ENCODE data around the gene TBC1D32. TPM values are rescaled to one million over a fixed set of nuclear protein-coding genes. Genes with fewer than 3 reads are reported as not detected.
"Not testable (repeated sequence)": the region's sequence is repeated elsewhere in the genome, so short reads cannot be mapped to it uniquely, and the experiment has no call there.

TBC1D32 gene
- total RNA-seq, 4 donors from 2014 or later = 14.9 to 27.1 (median 22.4) TPM

DNA sequence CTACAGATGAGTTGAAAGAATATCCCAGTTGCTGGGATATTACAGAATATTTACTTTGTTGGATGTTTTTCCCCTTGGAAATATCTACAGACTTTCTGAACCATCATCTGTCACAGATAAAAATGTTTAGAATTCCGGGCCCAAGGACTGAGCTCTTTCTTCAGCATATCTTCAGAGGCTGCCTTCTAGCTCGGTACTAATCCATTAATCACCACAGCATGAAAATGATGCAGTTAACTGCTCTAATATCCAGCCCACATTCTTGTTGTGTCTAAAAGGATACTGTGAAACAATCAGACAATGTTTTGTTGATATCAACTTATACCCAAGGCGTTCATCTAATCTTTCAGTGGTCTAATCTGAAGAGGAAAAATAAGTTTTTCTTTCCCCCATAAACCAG lies 247.4 kb downstream of the TBC1D32 start:
- Histone ChIP-seq H3K4me3 (replicated peaks in 1 of 3) (no peak overlapping the region), H3K4me1 (no peaks in the 10 kb centered on the region), H3K27me3 (no peaks in the 10 kb centered on the region), H3K9me3 (no peaks in the 10 kb centered on the region), H3K27ac (no peak overlapping the region), H3K36me3 (no peaks in the 10 kb centered on the region)
- DNase-seq = no peak
- WGBS, 2 donors = 87 to 89% methylated on average over 3 of the region's 3 CpGs
- TF ChIP-seq POLR2A (IDR thresholded peaks at IDR 0.05) = no peak
- TF ChIP-seq, protein P1, sequence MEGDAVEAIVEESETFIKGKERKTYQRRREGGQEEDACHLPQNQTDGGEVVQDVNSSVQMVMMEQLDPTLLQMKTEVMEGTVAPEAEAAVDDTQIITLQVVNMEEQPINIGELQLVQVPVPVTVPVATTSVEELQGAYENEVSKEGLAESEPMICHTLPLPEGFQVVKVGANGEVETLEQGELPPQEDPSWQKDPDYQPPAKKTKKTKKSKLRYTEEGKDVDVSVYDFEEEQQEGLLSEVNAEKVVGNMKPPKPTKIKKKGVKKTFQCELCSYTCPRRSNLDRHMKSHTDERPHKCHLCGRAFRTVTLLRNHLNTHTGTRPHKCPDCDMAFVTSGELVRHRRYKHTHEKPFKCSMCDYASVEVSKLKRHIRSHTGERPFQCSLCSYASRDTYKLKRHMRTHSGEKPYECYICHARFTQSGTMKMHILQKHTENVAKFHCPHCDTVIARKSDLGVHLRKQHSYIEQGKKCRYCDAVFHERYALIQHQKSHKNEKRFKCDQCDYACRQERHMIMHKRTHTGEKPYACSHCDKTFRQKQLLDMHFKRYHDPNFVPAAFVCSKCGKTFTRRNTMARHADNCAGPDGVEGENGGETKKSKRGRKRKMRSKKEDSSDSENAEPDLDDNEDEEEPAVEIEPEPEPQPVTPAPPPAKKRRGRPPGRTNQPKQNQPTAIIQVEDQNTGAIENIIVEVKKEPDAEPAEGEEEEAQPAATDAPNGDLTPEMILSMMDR (IDR thresholded peaks at IDR 0.05) = no peak
- intact Hi-C loops (cut with DNase I) = no loop called here

DNA sequence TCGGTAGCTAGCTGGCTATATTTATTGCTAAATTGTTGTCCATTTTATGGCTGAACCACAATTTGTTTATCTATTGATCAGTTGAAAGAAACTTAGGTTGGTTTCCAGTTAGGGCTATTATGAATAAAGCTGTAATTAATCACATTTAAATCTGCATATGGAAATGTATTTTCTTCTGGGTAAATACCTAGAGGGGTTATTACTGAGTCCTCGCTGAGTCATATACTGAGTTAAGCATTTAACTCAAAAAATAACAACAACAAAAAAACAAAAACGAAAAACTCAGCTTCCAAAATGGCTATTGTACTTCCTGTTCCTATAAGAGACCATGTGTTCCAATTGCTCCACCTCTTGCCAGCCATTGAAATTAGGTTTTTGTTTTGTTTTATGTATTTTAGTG lies 258.2 kb downstream of the TBC1D32 start:
- WGBS, 2 donors = 93 to 96% methylated on average over 3 of the region's 3 CpGs
- TF ChIP-seq, protein P1 (IDR thresholded peaks at IDR 0.05) = no peak
- TF ChIP-seq POLR2A (IDR thresholded peaks at IDR 0.05) = no peak
- DNase-seq = no peak
- Histone ChIP-seq H3K27ac (no peak overlapping the region), H3K9me3 (no peaks in the 10 kb centered on the region), H3K36me3 (no peaks in the 10 kb centered on the region), H3K4me1 (no peaks in the 10 kb centered on the region), H3K4me3 (replicated peaks in 1 of 3) (no peak overlapping the region), H3K27me3 (no peaks in the 10 kb centered on the region)
- intact Hi-C loops (cut with DNase I) = no loop called here

DNA sequence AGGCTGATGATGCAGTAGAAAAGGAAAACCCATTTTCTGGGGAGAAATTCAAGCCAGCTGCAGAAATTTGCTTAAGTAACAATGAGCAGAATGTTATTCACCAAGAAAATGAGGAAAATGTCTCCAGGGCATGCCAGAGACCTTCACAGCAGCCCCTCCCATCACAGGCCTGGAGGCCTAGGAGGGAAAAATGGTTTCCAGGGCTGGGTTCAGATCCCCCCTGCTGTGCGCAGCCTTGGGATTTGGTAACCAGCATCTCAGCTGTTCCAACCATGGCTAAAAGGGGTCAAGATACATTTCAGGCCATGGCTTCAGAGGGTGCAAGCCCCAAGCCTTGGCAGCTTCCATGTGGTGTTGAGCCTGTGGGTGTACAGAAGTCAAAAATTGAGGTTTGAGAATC lies 265.5 kb downstream of the TBC1D32 start:
- H3K36me3 ChIP-seq; intact Hi-C loops (cut with DNase I): not testable (repeated sequence)
- WGBS, 2 donors = 100% methylated on average over 1 of the region's 1 CpG; no CpG with 5 or more reads in 1 of the 2 donors

DNA sequence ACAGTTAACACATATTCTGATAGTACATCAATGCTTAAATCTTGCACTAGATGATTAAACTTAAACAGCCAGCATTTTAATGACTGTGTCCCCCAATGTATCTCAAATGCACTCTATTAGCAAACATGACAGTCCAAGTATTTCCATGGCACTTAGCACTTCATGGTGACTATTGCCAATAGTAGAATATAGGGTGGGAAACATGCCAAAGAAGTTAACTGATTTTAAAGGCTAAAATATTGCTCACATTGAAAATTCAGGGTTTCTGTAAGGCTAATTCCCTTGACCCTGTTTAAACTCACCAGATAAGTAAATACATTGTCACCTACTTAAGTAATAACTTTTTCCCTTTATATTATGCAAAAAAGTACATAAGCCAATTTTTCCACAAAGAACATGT lies 266.9 kb downstream of the TBC1D32 start:
- H3K27me3 ChIP-seq = no peaks in the 10 kb centered on the region
- H3K4me1 ChIP-seq = no peaks in the 10 kb centered on the region
- H3K36me3 ChIP-seq = no peaks in the 10 kb centered on the region
- no peaks in the 10 kb centered on the region for H3K9me3 ChIP-seq
- intact Hi-C loops (cut with DNase I) = no loop called here
- no peak for DNase-seq
- no peak overlapping the region for H3K4me3 ChIP-seq (replicated peaks in 1 of 3)
- no peak for TF ChIP-seq POLR2A (IDR thresholded peaks at IDR 0.05)
- no peak overlapping the region for H3K27ac ChIP-seq

More for the DNA sequence above, 265.5 kb downstream of the TBC1D32 start:
- not testable (repeated sequence) for H3K27me3 ChIP-seq; DNase-seq; H3K4me3 ChIP-seq (replicated peaks in 1 of 3); H3K9me3 ChIP-seq; H3K4me1 ChIP-seq; H3K27ac ChIP-seq

DNA sequence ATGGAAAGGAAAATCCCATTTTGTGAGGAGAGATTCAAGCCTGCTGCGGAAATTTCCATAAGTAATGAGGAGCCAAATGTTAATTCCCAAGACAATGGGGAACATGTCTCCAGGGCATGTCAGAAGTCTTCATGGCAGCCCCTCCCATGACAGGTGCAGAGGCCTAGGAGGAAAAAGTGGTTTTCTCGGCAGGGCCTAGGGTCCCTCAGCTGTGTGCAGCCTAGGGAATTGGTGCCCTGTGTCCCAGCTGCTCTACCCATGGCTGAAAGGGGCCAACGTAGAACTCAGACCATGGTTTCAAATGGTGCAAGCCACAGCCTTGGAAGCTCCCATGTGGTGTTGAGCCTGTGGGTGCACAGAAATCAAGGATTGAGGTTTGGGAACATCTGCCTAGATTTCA lies 269.9 kb downstream of the TBC1D32 start:
- intact Hi-C loops (cut with DNase I) = no loop called here
- no peak for DNase-seq
- H3K4me1 ChIP-seq = no peaks in the 10 kb centered on the region
- no peaks in the 10 kb centered on the region for H3K27me3 ChIP-seq
- no peaks in the 10 kb centered on the region for H3K36me3 ChIP-seq
- no peak overlapping the region for H3K27ac ChIP-seq
- 88 to 91% methylated on average over 3 of the region's 3 CpGs for WGBS, 2 donors
- H3K4me3 ChIP-seq (replicated peaks in 1 of 3) = no peak overlapping the region
- no peak for TF ChIP-seq POLR2A (IDR thresholded peaks at IDR 0.05)
- TF ChIP-seq, protein P1 (IDR thresholded peaks at IDR 0.05) = no peak
- H3K9me3 ChIP-seq = no peaks in the 10 kb centered on the region

DNA sequence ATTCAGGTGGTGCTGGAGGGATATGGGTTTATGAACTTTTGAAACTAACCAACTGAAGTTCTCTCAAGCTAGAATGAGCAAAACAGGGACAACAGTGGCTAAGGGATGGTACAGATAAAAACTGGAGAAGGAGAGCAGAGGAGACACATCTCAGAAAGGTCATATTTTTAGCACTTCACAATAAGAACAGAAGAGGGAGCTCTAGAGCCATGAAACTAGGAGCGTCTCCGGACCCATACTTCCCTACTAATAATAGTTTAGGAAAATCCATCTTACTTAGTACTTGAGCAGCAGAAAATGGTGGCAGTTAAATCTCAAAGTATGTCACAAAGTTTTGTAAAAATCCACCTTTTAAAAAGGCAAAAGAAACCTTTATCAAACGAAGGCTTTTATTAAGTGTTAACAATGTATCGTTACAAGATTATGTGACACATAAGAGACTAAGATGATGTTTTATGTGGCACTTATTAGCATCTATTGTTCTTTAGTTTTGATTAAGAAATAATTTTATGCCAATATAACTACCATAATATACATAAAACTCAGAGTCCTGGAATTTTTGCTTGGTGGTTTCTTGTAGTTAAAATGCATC lies 278.6 kb downstream of the TBC1D32 start:
- DNase-seq = no peak
- intact Hi-C loops (cut with DNase I) = no loop called here
- WGBS, 2 donors = 33 to 41% methylated on average over 4 of the region's 4 CpGs
- no peak overlapping the region for H3K4me3 ChIP-seq (replicated peaks in 1 of 3)
- no peak overlapping the region for H3K27ac ChIP-seq
- H3K27me3 ChIP-seq = no peaks in the 10 kb centered on the region
- H3K9me3 ChIP-seq = no peaks in the 10 kb centered on the region
- H3K4me1 ChIP-seq = no peaks in the 10 kb centered on the region
- H3K36me3 ChIP-seq = no peaks in the 10 kb centered on the region
- TF ChIP-seq, protein P1 (IDR thresholded peaks at IDR 0.05) = peak; percentile 18 to 67 (median 48)
- TF ChIP-seq POLR2A (IDR thresholded peaks at IDR 0.05) = no peak

DNA sequence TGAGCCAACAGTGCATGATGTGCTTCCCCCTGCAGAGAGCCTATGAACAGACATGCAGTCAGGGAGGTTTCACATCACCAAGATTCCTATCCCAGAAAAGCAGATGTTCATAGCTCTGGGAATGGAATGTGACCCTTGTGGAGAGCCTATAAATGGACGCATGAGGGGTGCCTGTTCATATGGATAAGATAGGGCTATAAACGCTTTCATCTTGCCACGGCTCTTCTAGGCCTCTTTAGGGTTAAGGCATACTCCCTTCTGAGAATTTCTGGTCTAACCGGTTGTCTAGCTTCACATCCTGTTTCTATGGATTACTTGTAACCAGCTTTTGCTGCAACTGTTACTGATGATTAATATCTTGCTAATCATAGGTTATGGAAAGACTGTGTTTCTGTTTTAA lies 285.7 kb downstream of the TBC1D32 start:
- H3K4me3 ChIP-seq (replicated peaks in 1 of 3); H3K27me3 ChIP-seq; DNase-seq; H3K36me3 ChIP-seq; intact Hi-C loops (cut with DNase I); H3K4me1 ChIP-seq; H3K27ac ChIP-seq; H3K9me3 ChIP-seq: not testable (repeated sequence)
- WGBS, 2 donors = 70 to 81% methylated on average over 4 of the region's 4 CpGs

DNA sequence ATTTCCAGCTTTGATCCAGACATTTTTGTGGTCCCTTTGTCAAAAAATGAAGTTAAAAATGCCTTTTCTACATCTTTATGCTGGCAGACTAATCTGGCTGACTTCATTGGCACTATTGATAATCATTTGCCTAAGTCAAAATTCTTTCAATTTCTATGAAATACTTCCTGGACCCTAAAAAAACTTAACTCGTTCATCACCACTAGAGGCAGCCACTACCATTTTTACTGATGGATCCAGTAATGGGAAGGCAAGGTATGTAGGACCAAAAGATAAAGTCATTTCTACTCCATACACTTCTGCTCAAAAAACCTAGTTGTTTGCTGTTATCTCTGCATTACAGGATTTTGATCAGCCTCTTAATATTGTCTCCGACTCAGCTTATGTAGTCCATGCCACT lies 289.4 kb downstream of the TBC1D32 start:
- H3K27ac ChIP-seq; H3K27me3 ChIP-seq; H3K36me3 ChIP-seq; H3K4me1 ChIP-seq; intact Hi-C loops (cut with DNase I); H3K4me3 ChIP-seq (replicated peaks in 1 of 3); H3K9me3 ChIP-seq; DNase-seq: not testable (repeated sequence)
- WGBS, 2 donors = 82 to 91% methylated on average over 2 of the region's 2 CpGs

DNA sequence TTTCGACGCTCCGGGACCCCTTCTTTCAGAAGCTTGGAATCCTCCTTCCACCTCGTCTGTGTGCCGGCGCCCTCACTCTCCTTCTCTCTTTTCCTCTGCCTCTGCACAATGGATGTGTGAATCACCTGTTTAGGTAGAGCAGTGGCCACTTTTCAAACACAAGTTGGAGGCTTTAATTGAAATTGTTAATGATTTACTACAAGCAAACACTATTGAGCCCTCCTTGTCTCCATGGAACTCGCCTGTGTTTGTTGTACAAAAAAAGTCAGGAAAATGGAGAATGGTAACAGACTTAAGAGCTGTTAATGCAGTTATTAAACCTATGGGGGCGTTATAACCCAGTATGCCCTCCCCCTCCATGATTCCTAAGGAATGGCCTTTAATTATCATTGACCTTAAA lies 290.6 kb downstream of the TBC1D32 start:
- H3K36me3 ChIP-seq; H3K4me3 ChIP-seq (replicated peaks in 1 of 3); intact Hi-C loops (cut with DNase I); DNase-seq; H3K27me3 ChIP-seq; H3K4me1 ChIP-seq; H3K9me3 ChIP-seq; H3K27ac ChIP-seq: not testable (repeated sequence)
- 86 to 89% methylated on average over 8 of the region's 8 CpGs for WGBS, 2 donors
